NCI-H82 treated with DMSO at 0.1 percent for 48 hours (cell line): Measurements from ENCODE around the gene KCNH5.
A peak's percentile ranks its signal among the peaks of the same experiment; 100 is the strongest.

ENCODE experiments used
- DNase-seq: peaks from one replicate; lab custom pipeline; 2025; ENCODE audit not compliant: unreplicated experiment; lab: John Stamatoyannopoulos, UW

The KCNH5 gene, protein sequence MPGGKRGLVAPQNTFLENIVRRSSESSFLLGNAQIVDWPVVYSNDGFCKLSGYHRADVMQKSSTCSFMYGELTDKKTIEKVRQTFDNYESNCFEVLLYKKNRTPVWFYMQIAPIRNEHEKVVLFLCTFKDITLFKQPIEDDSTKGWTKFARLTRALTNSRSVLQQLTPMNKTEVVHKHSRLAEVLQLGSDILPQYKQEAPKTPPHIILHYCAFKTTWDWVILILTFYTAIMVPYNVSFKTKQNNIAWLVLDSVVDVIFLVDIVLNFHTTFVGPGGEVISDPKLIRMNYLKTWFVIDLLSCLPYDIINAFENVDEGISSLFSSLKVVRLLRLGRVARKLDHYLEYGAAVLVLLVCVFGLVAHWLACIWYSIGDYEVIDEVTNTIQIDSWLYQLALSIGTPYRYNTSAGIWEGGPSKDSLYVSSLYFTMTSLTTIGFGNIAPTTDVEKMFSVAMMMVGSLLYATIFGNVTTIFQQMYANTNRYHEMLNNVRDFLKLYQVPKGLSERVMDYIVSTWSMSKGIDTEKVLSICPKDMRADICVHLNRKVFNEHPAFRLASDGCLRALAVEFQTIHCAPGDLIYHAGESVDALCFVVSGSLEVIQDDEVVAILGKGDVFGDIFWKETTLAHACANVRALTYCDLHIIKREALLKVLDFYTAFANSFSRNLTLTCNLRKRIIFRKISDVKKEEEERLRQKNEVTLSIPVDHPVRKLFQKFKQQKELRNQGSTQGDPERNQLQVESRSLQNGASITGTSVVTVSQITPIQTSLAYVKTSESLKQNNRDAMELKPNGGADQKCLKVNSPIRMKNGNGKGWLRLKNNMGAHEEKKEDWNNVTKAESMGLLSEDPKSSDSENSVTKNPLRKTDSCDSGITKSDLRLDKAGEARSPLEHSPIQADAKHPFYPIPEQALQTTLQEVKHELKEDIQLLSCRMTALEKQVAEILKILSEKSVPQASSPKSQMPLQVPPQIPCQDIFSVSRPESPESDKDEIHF

DNA sequence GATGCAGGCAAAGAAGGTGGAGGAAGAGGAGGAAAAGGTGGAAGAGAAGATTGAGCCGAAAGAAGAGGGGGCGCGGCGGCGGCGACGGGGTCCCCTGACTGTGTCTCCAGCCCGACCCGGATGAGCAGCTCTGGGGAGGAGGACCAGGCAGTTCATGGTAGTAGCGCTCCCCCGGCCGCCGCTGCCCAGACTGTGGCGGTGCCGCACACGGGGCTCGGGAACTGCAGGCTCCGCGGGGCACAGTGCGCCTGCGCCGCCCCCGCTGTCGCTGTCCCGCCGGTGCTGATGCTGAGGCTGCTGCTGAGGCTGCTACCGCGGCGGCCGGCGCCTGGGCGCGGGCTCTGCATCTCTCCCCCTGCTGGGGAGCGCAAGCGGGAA lies at the start of gene KCNH5:
Gene KCNH5 (minus strand): TSS at position 225 of the 378 bp plus-strand sequence. CDS start 272 bp downstream, outside the sequence.
- DNase-seq: no peak

DNA sequence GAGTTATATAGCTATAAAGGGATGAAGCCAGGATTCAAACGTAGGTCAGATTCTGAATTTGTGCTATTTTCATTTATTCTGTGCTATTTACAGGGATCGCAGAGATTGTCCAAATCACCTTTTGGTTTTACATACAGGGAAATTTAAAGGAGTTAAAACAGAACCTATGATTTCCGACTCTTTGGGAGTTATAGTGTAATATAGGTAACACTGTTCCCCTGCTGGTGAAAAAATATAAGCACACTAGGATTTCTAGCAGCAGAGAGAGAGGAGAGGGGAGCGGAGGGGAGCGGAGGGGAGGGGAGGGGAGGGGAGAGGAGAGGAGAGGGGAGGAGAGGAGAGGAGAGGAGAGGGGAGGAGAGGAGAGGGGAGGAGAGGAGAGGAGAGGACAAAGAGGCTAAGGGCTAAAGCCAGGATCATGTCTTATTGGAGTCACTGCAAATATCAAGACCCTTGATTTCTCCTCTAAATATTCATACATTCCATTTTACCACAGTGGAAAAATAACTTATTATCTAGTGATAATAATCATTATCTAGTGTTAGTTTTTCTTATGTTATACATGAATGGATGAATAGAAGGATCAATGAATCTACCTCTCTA lies 46.2 kb upstream of the KCNH5 start:
- no peak for DNase-seq

DNA sequence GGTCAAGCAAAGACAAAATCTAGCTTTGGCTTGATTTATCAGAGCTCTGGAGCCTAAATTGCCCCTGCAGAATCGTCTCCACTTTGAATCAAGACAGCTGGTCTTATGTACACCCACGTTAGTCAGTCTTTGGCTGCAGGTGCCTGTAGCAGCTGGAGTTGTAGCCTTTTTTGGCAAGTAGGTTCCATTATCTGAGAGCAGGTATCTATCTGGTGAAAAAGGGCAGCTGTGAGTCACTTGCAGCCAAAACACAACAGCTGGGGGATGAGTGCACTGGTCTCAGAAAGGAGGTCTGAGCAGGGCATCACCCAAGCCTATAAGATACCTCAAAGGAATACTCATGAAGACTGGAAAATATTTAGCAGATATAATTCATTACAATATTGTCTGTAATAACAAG lies 43.6 kb upstream of the KCNH5 start:
- DNase-seq: no peak

DNA sequence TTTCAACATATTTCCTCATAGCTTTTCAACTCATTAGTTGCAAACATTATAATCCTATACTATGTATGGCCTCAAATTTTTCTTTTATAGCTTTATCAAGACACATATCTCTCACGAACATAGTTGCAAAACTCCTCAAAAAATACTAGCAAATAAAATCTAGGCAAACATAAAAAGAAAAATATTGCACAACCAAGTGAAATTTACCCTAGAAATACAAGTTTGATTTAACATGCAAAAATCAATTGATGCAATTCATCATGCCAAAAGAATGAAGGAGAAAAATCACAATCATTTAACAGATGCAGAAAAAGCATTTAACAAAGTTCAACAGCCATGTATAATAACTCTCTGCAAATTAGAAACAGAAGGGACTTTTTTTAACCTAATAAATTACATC lies 33.3 kb upstream of the KCNH5 start:
- no peak for DNase-seq

DNA sequence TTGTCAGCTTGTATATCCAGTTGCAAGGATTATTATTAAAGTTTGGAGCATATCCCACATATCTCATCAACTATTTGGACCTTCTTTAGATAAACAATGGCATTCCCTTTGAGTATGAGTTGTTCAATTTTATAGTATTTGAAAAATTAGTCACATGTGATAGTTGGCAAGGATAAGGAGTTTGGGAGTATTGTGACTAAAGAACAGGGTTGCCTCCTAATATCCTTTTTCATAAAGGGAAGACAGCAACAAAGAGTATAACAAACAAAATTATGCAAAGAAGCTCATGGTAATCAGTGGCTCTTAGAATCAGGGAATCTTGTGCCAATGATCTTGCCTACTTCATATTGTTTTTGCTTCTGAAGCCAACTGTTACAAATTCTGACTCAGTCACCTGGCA lies 31.2 kb upstream of the KCNH5 start:
- no peak for DNase-seq

DNA sequence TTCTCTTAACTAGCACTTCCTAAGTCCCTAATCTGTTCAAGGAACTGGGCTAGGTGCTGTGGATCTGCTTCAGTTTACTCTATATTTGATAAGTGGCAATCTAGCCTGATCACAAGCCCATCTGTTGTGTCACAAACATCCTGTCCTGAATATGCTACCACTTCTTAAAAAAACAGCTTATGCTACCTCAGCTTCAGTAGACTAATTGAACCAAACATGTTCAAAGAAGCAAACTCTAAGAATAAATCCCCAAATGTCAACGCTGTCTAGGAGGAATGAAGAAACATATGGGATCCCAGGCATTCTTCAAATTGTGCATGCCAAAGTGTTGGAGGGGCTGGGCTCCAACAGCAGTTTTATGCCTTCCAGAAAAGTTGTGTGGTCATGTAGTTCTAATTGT lies 10.4 kb upstream of the KCNH5 start:
- no peak for DNase-seq

DNA sequence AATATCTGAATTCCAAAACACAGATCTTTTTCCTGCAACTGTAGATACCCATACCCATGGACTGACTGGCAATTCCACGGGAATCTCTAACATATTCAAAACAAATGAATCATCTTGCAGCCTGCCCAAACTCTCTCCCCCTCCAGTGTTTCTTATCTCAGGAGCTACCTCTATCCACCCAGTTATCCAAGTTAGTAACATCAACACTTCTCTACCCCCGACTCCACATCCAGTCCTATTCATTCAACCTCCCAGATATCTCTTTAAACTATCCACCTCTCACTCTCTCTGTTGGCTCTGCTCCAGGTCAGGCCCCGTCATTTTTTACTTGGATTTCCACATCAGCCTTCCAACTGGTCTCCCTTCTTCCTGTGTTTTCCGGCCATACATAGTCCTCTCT lies 6.7 kb upstream of the KCNH5 start:
- DNase-seq: no peak

DNA sequence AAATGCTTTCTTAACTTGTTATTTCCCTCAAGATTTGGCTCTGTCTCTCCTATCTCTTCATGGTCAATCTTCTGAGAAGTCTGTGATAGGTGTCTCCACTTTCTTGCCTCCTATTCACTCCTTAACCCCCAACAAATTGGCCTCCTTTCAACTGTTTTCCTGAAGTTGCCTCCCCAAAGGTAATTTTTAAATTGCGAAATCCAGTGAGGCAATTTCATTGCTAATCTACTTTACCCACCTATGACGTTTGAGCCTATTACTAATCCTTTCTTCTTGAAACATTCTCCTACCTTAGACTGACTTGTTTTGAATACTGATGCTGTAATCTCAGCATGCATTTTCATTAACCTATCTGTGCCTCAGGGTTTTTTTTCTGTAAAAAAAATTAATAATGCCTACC lies 6.0 kb upstream of the KCNH5 start:
- no peak for DNase-seq

DNA sequence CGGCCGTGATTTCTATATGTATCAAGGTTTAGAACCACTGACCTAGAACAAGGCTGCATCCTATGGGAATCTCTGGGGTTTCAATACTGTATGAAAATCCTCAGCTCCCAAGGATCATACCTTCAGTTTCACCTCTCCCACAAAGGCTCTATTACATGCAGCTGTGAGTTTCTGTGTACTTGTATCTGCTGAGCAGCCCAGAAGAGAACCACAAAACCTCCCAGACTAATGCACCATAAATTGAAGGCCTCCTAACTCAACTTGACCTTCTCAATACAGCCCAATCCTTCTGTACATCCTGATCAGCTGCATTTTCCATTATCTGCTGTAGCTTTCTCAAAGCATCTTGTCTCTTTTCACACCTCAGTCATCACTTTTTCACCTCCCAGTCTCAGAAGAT lies 5.4 kb upstream of the KCNH5 start:
- DNase-seq: no peak

DNA sequence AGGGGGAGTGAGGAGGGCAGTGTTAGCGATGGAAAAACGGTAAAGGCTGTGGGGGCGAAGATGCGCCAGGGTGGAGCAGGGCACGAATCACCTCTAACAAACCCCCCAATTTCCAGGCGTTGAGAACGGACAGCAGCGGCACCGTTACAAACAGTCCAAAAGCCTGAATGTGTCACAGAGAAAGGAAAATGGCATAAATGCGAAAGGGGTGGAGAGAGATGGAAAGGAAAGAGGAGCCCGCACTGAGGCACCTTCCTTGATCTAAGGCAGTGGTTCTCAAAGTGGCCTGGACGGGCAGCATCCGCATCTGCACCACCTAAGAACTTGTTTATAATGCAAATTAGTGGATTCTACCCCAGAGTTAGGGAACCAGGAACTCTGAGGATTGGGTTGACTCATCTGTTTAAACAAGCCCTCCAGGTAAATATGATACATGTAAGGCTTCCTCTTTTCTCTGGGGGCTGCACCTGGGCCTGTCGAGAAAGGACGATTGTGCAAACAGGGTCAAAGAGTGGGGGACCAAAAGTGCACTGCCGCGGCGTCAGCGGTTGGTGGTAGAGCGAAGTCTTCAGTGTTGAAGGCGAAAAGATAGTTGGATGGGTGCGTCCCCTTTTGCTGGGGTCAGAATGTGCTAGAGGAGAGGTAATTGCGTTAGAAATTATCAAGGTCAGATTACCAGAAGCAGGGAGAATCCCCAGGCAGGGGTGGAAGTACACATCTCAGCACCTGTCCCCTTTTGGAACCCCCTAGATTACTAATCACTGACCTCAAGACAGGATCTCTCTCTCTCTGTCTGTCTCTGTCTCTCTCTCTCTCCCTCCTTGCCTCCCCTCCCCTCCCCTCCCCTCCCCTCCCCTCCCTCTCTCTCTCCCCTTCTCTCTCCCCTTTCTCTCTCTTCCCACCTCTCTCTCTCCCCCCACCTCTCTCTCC lies 1.3 kb upstream of the KCNH5 start:
- DNase-seq: no peak

DNA sequence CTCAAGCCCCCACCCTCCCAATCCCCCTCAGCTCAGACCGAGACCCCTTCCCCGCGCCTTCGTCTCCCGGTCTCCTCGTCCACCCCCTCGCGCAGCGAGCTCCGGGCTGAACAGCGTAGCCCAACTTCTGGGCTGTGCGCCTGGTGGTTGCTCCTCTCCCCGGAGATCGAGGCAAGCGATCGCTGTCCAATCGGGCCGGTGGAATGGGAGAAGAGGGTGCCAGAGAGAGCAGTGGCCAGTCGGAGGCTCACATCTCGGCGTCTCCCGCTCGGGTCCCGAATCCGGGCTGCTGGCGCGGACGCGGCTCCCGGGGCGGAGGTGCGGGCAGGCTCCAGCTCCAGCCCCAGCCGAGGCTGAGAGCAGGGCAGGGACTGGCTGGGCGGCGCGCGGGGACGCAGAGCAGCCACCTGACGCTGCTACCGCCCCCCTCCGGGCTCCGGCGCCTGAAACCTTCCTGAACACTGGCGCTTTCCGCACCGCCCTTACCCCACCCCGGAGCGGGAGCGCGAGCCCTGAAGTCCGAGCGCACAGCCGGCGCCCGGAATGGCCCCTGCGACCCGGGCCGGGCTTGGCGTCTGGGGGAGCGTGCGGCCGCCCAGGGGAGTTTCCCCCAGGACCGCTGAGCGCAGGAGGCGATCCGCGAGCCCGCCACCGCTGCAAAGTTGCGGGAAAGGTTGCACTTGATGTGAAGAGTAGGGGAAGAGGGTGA lies 508 bp upstream of the KCNH5 start:
- no peak for DNase-seq

DNA sequence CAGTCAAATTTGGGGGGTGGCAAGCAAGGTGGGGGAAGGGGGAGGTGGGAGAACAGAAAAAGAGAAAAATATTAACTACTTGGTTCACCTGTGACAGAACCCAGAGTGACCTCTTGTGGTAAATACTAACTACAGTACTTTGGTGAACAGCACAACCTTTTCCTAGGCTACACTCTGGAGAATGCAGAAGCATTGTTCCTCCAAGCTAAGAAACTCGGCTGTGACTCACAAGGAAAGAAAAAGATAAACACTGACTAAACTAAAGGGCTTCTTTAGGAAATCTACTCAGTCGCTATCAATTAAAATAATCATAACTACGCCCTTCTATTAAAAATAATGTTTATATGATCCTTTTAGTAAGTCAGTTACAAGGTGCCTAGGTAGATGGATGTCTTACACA lies 5.4 kb downstream of the KCNH5 start:
- peak; percentile 1 for DNase-seq

DNA sequence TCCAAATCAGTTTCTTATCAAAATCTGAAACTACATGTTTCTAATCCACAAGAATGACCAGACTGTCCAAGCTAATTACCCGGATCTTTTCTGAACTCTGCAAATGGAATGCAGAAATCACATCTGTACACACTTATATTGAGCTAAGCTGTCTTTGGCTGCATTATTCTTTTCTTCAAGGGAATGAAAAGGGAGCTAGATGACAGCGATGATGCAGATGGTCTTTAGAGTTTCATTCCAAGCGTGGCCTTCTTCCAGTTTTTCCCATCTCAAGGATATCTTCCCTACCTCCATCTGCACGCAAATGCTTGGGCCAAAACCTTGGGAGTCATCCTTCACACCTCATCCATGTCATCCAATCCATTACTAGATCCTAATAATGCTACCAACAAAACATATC lies 12.6 kb downstream of the KCNH5 start:
- DNase-seq: no peak

DNA sequence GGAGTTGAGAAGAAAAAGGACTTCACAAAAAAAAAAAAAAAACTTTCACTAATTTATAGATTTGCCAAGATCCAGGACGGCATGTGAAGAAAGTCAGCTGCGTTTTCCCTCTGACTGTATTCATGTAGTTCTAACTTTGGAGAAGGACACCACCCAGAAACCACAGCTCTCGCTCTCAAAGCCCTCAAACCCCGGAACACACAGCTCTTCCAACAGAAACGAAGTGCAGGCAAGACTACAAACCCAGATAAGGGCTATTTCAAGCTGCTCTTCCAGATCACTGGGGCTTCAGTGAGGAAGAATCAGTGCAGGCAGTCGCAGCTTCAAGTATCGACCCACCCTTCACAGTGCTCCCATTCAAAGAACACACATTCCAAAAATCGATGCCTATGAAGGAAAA lies 13.2 kb downstream of the KCNH5 start:
- no peak for DNase-seq

DNA sequence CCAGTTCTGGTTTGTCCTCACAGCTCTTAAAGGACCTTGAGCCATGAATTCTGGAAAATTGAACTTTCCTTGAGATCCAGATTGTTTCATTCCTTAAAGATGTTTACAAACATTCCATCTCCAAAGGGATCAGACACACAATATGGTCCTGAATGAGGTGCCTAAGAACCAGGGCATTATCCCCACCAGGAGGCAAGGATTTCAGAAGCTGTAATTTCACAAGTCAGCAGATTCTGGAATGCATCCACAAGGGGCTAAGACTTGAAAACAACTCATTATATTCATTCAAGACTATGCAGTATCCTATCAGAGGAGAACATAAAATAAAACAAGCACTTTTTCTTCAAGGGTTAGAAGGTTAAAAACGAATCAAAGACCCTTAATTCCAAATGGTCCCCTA lies 15.1 kb downstream of the KCNH5 start:
- DNase-seq: no peak

DNA sequence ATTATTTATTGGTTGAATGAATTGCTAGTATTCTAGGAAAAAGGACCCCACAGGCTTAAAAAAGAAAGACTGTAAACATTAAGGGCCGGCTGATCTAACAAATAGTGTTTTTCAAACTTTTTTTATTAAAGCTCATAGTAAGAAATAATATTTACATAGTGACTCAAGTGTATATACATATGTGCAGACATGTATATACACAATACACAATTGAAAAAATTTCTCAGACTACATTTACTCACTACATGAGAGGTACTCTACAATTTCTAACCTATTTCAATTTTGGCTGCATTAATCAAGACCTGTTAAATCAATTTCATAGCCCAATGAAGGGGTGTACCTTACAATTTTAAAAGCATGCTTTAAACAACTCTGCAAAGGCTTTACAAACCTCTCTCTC lies 17.5 kb downstream of the KCNH5 start:
- DNase-seq: no peak

DNA sequence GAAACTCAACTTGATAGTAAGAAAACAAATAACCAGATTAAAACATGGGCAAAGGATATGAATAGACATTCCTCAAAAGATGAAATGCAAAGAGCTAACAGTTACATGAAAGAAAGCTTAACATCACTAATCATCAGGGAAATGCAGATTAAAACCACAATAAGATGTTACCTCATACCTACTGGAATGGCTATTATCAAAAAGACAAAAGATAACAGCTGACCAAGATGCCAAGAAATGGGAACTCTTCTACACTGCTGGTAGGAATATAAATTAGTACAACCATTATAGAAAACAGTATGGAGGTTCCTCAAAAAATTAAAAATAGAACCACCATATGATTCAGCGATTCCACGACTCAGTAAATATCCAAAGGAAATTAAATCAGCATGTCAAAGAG lies 18.8 kb downstream of the KCNH5 start:
- DNase-seq: no peak

DNA sequence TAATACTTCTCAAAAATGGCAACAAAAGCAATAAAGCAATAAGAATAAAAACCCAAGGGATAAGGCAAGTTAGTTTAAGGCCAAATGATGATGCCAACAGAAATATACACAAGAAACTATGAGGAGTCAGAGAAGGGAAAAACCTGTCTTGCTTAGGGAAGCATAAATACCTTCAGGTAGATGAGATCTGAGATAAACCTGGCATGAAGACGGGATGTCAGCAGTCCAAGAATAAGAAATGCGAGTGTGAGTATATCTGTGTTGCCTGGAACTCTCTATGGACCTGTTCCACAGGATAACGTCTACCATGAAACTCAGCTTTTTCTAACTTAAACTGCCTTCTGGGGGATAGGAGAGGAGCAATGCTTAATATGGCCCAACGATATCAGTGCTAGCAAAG lies 30.6 kb downstream of the KCNH5 start:
- DNase-seq: no peak

DNA sequence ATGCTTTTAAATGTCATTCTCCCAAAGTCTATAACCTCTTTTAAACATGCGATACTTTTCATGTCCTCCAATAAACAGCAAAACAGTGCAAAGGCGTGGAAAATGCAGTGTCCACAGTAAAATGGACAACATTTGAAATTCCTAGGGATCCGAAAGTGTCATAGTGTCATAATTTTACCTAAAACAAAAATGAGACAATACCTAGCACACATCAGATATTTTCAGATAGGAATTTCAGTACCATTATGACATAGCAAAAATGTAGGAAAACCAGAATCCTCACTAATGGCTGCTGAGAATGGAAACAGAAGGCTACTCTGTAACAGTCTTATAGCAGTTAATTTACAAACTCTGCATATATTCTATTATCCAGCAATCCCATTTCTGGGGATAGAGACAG lies 33.1 kb downstream of the KCNH5 start:
- no peak for DNase-seq

DNA sequence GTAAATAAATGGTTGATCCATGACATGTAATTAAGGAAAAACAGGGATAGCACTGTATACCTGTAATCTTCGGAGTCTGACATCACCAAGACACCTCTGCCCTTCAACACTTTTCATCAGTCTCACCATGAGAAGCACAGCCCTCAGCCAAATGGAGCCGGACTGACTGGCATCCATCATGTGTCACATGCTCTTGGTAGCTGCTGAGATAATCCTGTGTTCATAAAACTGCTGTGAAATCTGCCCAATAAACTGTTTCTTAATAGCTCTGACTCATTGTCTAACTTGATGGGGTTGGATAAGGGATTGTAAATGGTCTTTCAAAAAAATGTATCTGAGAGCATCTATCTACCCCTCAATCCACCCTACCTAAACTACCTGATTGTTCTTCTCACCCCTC lies 33.6 kb downstream of the KCNH5 start:
- DNase-seq: no peak
